Sigmoid colon (tissue), 7 donors: ENCODE results near the gene AFTPH. TPM values are rescaled to one million over a fixed set of nuclear protein-coding genes. Genes with fewer than 3 reads are reported as not detected.

Experiments
- DNase-seq: peaks from one replicate; pipeline ENCODE4 v3.0.0-alpha.2; 2019
- H3K27ac ChIP-seq, 4 donors: fragments of 200-600 bp; sonication (generic); one replicate each; pipeline ENCODE4 v1.5.1; 2016 to 2019; ENCODE audit warnings: mild to moderate bottlenecking in 1 of 4
- H3K27me3 ChIP-seq, 3 donors: fragments of 200-600 bp; sonication (generic); one replicate each; pipeline ENCODE4 v1.5.1; 2019; ENCODE audit warnings: mild to moderate bottlenecking in 1 of 3
- H3K36me3 ChIP-seq, 4 donors: fragments of 200-600 bp; sonication (generic); one replicate each; pipeline ENCODE4 v1.5.1; 2016 to 2019
- H3K4me1 ChIP-seq, 4 donors: fragments of 200-600 bp; sonication (generic); one replicate each; pipeline ENCODE4 v1.5.1; 2017 to 2019
- H3K4me3 ChIP-seq, 4 donors: fragments of 200-600 bp; sonication (generic); one replicate each; pipeline ENCODE4 v1.5.1; 2017 to 2019; ENCODE audit warnings: mild to moderate bottlenecking in 2 of 4, moderate library complexity in 1 of 4
- H3K9me3 ChIP-seq, 4 donors: fragments of 200-600 bp in 3 of 4; sonication (generic) in 3 of 4; one replicate each; pipeline versions ENCODE4 v1.5.1 to v1.6.1; 2013 to 2019
- EP300 ChIP-seq, 4 donors: sonication (generic); formaldehyde crosslinking; IDR thresholded peaks; one replicate each; pipeline ENCODE4 v1.6.1; 2017; ENCODE audit warnings: antibody characterized with exemption in 4 of 4
- POLR2A ChIP-seq, 2 donors: fragments of 450-650 bp; IDR thresholded peaks; one replicate each; pipeline ENCODE4 v1.6.1; 2016; ENCODE audit warnings: antibody characterized with exemption in 2 of 2, mild to moderate bottlenecking in 2 of 2, moderate library complexity in 2 of 2
- POLR2AphosphoS5 ChIP-seq, 4 donors: sonication (generic); formaldehyde crosslinking; IDR thresholded peaks; one replicate each; pipeline ENCODE4 v1.6.1; 2017; ENCODE audit warnings: antibody characterized with exemption in 4 of 4
- whole genome bisulfite sequencing, 2 donors: extraction: QIAGEN DNeasy Blood & Tissue Kit; methylation state at CpG; one replicate each; pipeline ENCODE4 v1.1.7; 2013; 5-methylcytosine and 5-hydroxymethylcytosine counted together
- intact Hi-C: fragments of 100-400 bp; cut with DNase I; formaldehyde crosslinking; loops from one replicate; pipeline ENCODE4 v1.15.1; 2023
- polyA plus RNA-seq, 3 donors: library from polyadenylated mRNA; stranded (reverse); fragments of 200-250 nt; gene quantifications; one replicate each; pipeline ENCODE4 v1.2.3, GENCODE V29; 2013
- total RNA-seq, 4 donors: library from RNA; depleted of rRNA; stranded (reverse); fragments of >200 nt; gene quantifications; one replicate each; pipeline ENCODE4 v1.1.0, GENCODE V29; 2016
- TF ChIP-seq, protein P1 (sequence below), 4 experiments: fragments of 450-650 bp in 3 of 4; fragments of 200-600 bp in 1 of 4; IDR thresholded peaks; one replicate each; pipeline ENCODE4 v1.5.1; 2016 to 2019; ENCODE audit warnings: antibody characterized with exemption in 4 of 4, mild to moderate bottlenecking in 3 of 4, moderate library complexity in 2 of 4
- donor health status: healthy with polysubstance abuse.
- donor health status: Bipolar disorder and iron deficiency.
- donor health status: healthy.

The AFTPH gene
- total and polyA plus RNA-seq, 7 donors = 35.7 to 60.1 (median 43.5) TPM

- Histone ChIP-seq H3K27ac (peak overlapping the region in 3 of 4 donors; percentile 0 to 61 (median 26)), H3K9me3 (no peaks in the 10 kb centered on the region), H3K27me3 (no peaks in the 10 kb centered on the region), H3K4me1 (peaks cover 0 to 36% (median 29%) of the 10 kb centered on the region in 4 donors), H3K4me3 (no peak overlapping the region), H3K36me3 (peaks cover 0 to 13% (median 2%) of the 10 kb centered on the region in 4 donors)
- TF ChIP-seq, protein P1, sequence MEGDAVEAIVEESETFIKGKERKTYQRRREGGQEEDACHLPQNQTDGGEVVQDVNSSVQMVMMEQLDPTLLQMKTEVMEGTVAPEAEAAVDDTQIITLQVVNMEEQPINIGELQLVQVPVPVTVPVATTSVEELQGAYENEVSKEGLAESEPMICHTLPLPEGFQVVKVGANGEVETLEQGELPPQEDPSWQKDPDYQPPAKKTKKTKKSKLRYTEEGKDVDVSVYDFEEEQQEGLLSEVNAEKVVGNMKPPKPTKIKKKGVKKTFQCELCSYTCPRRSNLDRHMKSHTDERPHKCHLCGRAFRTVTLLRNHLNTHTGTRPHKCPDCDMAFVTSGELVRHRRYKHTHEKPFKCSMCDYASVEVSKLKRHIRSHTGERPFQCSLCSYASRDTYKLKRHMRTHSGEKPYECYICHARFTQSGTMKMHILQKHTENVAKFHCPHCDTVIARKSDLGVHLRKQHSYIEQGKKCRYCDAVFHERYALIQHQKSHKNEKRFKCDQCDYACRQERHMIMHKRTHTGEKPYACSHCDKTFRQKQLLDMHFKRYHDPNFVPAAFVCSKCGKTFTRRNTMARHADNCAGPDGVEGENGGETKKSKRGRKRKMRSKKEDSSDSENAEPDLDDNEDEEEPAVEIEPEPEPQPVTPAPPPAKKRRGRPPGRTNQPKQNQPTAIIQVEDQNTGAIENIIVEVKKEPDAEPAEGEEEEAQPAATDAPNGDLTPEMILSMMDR (IDR thresholded peaks at IDR 0.05) = no peak
- no peak for TF ChIP-seq POLR2A (IDR thresholded peaks at IDR 0.05)
- no peak for TF ChIP-seq POLR2AphosphoS5 (IDR thresholded peaks at IDR 0.05)
- no peak for TF ChIP-seq EP300 (IDR thresholded peaks at IDR 0.05)
- DNase-seq = peak; percentile 18
- intact Hi-C loops = no loop called here
- WGBS, 2 donors = 59 to 82% methylated on average over 14 of the region's 14 CpGs
Measured at GRCh38 chr2:64627860-64628841, 104.0 kb downstream of the AFTPH start.

DNA sequence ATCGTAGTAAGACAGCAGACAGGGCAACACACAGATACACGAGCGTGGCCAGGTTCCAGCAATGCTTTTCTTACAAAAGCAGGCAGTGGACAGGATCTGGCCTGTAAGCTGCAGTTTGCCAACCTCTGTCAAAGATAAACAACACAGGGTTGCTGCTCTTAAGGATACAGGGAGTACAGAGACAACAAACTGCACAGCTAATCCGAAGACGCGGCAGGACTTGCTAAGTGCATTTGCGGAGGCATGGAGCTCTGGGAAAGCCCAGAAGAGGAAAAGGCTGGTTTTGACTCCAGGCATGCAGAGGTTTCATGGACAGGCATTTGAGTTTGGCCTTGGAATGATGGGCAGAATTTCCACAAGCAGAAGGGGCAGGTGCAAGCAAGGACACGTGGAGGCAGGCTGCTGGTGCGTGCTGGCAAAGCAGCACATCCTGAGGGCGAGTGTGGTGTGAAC, 105.2 kb downstream of the AFTPH start:
- intact Hi-C loops = no loop called here
- WGBS, 2 donors = 87 to 89% methylated on average over 10 of the region's 10 CpGs
- Histone ChIP-seq H3K36me3 (peaks cover 0 to 13% (median 2%) of the 10 kb centered on the region in 4 donors), H3K27me3 (no peaks in the 10 kb centered on the region), H3K4me3 (no peak overlapping the region), H3K4me1 (peaks cover 0 to 47% (median 35%) of the 10 kb centered on the region in 4 donors), H3K27ac (peak overlapping the region in 2 of 4 donors; percentile 0 to 61), H3K9me3 (no peaks in the 10 kb centered on the region)
- DNase-seq = peak; percentile 72
- peak in 2 of 4 donors; percentile 5 to 7 for TF ChIP-seq POLR2AphosphoS5 (IDR thresholded peaks at IDR 0.05)
- TF ChIP-seq, protein P1 (IDR thresholded peaks at IDR 0.05) = no peak

DNA sequence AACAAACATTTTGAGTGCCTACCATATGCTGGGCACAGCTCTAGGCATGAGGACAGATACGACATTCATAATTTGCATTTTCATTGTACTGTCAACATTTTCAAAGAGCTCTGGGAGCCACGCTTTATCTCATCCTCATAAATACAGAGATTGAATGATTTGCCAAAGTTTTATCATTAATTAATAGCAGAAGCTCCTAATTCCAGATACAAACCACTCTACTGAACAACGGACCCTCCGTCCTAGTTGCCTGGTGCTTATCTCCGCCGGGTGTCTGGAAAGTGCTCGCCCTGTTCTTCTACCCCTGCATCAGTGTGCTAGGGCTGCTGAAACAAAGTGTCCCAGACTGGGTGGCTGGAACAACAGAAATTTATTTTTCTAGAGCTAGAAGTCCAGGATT, 105.7 kb downstream of the AFTPH start:
- Histone ChIP-seq H3K4me1 (peaks cover 0 to 49% (median 35%) of the 10 kb centered on the region in 4 donors), H3K9me3 (no peaks in the 10 kb centered on the region), H3K36me3 (peaks cover 0 to 14% (median 2%) of the 10 kb centered on the region in 4 donors), H3K4me3 (no peak overlapping the region), H3K27ac (no peak overlapping the region), H3K27me3 (no peaks in the 10 kb centered on the region)
- TF ChIP-seq, protein P1 (IDR thresholded peaks at IDR 0.05) = no peak
- TF ChIP-seq EP300 (IDR thresholded peaks at IDR 0.05) (no peak), POLR2AphosphoS5 (IDR thresholded peaks at IDR 0.05) (no peak), POLR2A (IDR thresholded peaks at IDR 0.05) (no peak)
- 90 to 93% methylated on average over 7 of the region's 7 CpGs for WGBS, 2 donors
- DNase-seq = peak; percentile 25
- intact Hi-C loops = no loop called here

DNA sequence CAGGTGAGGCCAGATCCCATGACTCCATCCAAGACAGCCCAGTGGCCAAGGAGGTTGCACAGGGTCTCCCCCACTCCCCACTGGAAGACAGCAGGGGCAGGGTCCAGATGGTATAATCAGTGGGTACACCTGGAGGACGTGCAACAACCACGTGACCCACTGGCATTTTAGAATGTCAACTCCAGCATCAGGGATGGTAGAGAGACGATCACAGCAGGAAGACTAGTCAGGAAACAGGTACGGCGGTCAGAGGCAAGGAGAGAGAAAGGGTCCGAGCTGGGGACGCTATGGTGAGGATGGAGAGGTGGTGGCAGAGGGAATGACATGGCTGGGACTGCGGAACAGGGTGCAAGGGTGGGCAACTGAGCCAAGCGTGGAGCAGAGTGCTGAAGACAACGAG, 106.6 kb downstream of the AFTPH start:
- intact Hi-C loops = no loop called here
- Histone ChIP-seq H3K36me3 (peaks cover 0 to 23% (median 5%) of the 10 kb centered on the region in 4 donors), H3K9me3 (no peaks in the 10 kb centered on the region), H3K27me3 (no peaks in the 10 kb centered on the region), H3K27ac (no peak overlapping the region), H3K4me1 (peaks cover 0 to 49% (median 35%) of the 10 kb centered on the region in 4 donors), H3K4me3 (no peak overlapping the region)
- no peak for TF ChIP-seq POLR2A (IDR thresholded peaks at IDR 0.05)
- no peak for TF ChIP-seq POLR2AphosphoS5 (IDR thresholded peaks at IDR 0.05)
- no peak for TF ChIP-seq EP300 (IDR thresholded peaks at IDR 0.05)
- TF ChIP-seq, protein P1 (IDR thresholded peaks at IDR 0.05) = no peak
- peak; percentile 50 for DNase-seq
- 94 to 96% methylated on average over 10 of the region's 10 CpGs for WGBS, 2 donors
